Thyroid gland (tissue), 4 donors: ENCODE measurements around the gene KLF18. TPM values are rescaled to one million over a fixed set of nuclear protein-coding genes. Genes with fewer than 3 reads are reported as not detected.

ENCODE experiments used
- DNase-seq, 2 donors: peaks; one replicate each; pipeline ENCODE4 v3.0.0-alpha.2; 2019
- H3K27ac ChIP-seq, 3 donors: fragments of 200-600 bp; sonication (generic); 1 replicate in 2 of 3; 2 replicates in 1 of 3; pipeline ENCODE4 v1.5.1; 2016 to 2019; ENCODE audit warnings: mild to moderate bottlenecking in 1 of 3, moderate library complexity in 1 of 3
- H3K27me3 ChIP-seq: fragments of 200-600 bp; sonication (generic); one replicate; pipeline ENCODE4 v1.5.1; 2019
- H3K36me3 ChIP-seq, 2 donors: fragments of 200-600 bp; sonication (generic); one replicate each; pipeline ENCODE4 v1.5.1; 2016 to 2019
- H3K4me1 ChIP-seq, 2 donors: fragments of 200-600 bp; sonication (generic); one replicate each; pipeline ENCODE4 v1.5.1; 2017 to 2019
- H3K4me3 ChIP-seq, 3 donors: fragments of 200-600 bp; sonication (generic); replicated peaks in 1 of 3; 1 replicate in 2 of 3; 2 replicates in 1 of 3; pipeline ENCODE4 v1.5.1; 2016; ENCODE audit warnings: mild to moderate bottlenecking in 1 of 3
- H3K9me3 ChIP-seq: fragments of 200-600 bp; sonication (generic); one replicate; pipeline ENCODE4 v1.5.1; 2017
- POLR2A ChIP-seq, 2 donors: fragments of 450-650 bp; IDR thresholded peaks; one replicate each; pipeline ENCODE4 v1.6.1; 2017; ENCODE audit warnings: antibody characterized with exemption in 2 of 2, mild to moderate bottlenecking in 2 of 2, moderate library complexity in 1 of 2
- WGBS, 2 donors: methylation state at CpG; one replicate each; pipeline ENCODE4 v1.1.5; 2017; 5-methylcytosine and 5-hydroxymethylcytosine counted together
- intact Hi-C: fragments of 100-400 bp; cut with DNase I; formaldehyde crosslinking; loops from one replicate; pipeline ENCODE4 v1.15.1; 2023
- total RNA-seq, 4 donors: library from RNA; depleted of rRNA; stranded (reverse); fragments of >200 nt; gene quantifications; one replicate each; pipeline ENCODE4 v1.2.3, GENCODE V29; 2016
- TF ChIP-seq, protein P1 (sequence below), 6 experiments: fragments of 200-600 bp in 3 of 6; fragments of 450-650 bp in 3 of 6; sonication (generic) in 3 of 6; IDR thresholded peaks; one replicate each; pipeline ENCODE4 v1.5.1; 2016 to 2019; ENCODE audit warnings: antibody characterized with exemption in 6 of 6, mild to moderate bottlenecking in 2 of 6, inconsistent platforms in 1 of 6, moderate library complexity in 1 of 6

Gene KLF18
- total RNA-seq, 4 donors from 2014 or later, result not detected

DNA sequence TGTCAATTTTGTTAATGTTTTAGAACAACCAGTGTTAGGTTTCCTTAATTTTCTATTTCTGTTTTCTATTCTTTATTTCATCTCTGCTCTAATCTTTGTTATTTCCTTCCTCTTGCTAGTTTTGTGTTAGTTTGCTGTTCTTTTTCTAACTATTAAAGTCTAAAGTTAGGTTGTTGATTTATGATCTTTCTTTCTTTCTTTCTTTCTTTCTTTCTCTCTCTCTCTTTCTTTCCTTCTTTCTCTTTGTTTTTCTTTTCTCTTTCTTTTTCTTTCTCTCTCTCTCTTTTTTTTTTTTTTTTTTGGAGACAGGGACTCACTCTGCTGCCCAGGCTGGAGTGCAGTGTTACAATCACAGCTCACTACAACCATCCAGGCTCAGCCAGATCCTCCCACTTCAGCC is 17.4 kb upstream of the KLF18 start:
- H3K27ac ChIP-seq, result no peak overlapping the region
- no peak for TF ChIP-seq POLR2A (IDR thresholded peaks at IDR 0.05)
- TF ChIP-seq, protein P1, sequence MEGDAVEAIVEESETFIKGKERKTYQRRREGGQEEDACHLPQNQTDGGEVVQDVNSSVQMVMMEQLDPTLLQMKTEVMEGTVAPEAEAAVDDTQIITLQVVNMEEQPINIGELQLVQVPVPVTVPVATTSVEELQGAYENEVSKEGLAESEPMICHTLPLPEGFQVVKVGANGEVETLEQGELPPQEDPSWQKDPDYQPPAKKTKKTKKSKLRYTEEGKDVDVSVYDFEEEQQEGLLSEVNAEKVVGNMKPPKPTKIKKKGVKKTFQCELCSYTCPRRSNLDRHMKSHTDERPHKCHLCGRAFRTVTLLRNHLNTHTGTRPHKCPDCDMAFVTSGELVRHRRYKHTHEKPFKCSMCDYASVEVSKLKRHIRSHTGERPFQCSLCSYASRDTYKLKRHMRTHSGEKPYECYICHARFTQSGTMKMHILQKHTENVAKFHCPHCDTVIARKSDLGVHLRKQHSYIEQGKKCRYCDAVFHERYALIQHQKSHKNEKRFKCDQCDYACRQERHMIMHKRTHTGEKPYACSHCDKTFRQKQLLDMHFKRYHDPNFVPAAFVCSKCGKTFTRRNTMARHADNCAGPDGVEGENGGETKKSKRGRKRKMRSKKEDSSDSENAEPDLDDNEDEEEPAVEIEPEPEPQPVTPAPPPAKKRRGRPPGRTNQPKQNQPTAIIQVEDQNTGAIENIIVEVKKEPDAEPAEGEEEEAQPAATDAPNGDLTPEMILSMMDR (IDR thresholded peaks at IDR 0.05), result no peak
- H3K4me1 ChIP-seq, result no peaks in the 10 kb centered on the region
- intact Hi-C loops, result no loop called here
- no peaks in the 10 kb centered on the region for H3K36me3 ChIP-seq
- H3K27me3 ChIP-seq, result no peaks in the 10 kb centered on the region
- H3K9me3 ChIP-seq, result no peaks in the 10 kb centered on the region
- H3K4me3 ChIP-seq, result no peak overlapping the region
- no peak for DNase-seq

DNA sequence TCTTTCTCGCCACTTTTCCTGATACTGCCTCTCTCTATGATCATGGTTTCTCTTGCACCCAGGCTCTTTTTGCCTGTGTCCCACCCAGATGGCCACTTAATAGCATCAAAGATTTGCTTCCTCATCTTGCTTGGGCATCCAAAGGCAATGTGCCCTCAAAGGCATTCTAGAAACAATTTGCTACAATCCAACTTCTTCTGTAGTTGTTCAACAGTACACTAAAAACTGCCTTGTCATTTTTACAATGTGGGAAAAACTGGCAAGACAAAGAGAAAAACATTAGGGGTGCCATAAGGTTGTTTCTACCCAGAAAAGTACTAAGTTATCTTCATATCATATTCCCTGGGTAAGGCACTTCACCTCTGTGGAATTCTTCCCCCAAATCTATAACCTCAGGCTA is 16.5 kb upstream of the KLF18 start:
- H3K4me3 ChIP-seq, result no peak overlapping the region
- WGBS, 2 donors, result 89 to 94% methylated on average over 1 of the region's 1 CpG
- TF ChIP-seq, protein P1 (IDR thresholded peaks at IDR 0.05), result no peak
- TF ChIP-seq POLR2A (IDR thresholded peaks at IDR 0.05), result no peak
- H3K36me3 ChIP-seq, result no peaks in the 10 kb centered on the region
- H3K9me3 ChIP-seq, result no peaks in the 10 kb centered on the region
- no peaks in the 10 kb centered on the region for H3K27me3 ChIP-seq
- H3K4me1 ChIP-seq, result no peaks in the 10 kb centered on the region
- intact Hi-C loops, result no loop called here
- H3K27ac ChIP-seq, result no peak overlapping the region
- no peak for DNase-seq

DNA sequence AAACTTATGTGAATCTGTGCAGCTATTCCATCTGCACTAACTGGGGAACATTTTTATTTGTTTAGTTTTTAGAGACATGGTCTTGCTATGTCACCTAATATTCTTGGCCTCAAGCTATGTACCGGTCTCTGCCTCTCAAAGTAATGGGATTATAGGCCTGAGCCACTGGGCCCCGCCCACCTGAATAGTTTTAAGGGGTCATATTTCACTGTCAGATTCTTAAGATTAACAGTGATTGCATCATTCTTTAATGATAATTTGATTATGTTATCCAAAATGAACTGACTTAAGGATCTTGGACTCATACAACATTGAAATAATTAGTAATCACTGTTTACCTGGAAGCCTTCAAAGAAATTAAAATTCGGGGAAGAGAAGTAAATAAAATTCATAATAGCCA is 12.6 kb upstream of the KLF18 start:
- Histone ChIP-seq H3K27me3 (no peaks in the 10 kb centered on the region), H3K9me3 (no peaks in the 10 kb centered on the region), H3K36me3 (no peaks in the 10 kb centered on the region), H3K4me1 (no peaks in the 10 kb centered on the region), H3K4me3 (no peak overlapping the region), H3K27ac (no peak overlapping the region)
- WGBS, 2 donors, result 85% methylated on average over 3 of the region's 3 CpGs
- DNase-seq, result no peak
- TF ChIP-seq, protein P1 (IDR thresholded peaks at IDR 0.05), result no peak
- no peak for TF ChIP-seq POLR2A (IDR thresholded peaks at IDR 0.05)
- intact Hi-C loops, result no loop called here

DNA sequence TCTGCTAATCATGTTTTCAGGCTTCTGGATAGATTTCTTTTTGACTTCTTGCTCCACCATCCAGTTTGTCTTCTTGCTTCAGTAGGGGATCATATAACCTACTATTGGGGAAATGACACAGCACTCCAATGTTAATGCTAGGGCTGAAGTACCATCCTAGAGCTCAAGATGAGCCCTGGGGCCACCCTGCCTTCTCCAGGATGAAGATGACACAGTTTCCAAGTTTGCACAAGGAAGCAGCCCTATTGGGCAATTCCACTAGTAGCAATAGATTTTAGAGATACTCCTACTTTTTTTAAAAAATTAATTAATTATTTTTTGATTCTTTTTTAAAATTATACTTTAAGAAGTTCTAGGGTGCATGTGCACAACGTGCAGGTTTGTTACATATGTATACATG is 11.3 kb upstream of the KLF18 start:
- no peak for DNase-seq
- H3K4me3 ChIP-seq, result no peak overlapping the region
- H3K27ac ChIP-seq, result no peak overlapping the region
- no peaks in the 10 kb centered on the region for H3K9me3 ChIP-seq
- WGBS, 2 donors, result 84 to 86% methylated on average over 1 of the region's 1 CpG
- TF ChIP-seq, protein P1 (IDR thresholded peaks at IDR 0.05), result no peak
- TF ChIP-seq POLR2A (IDR thresholded peaks at IDR 0.05), result no peak
- H3K36me3 ChIP-seq, result no peaks in the 10 kb centered on the region
- H3K27me3 ChIP-seq, result no peaks in the 10 kb centered on the region
- intact Hi-C loops, result no loop called here
- H3K4me1 ChIP-seq, result no peaks in the 10 kb centered on the region

DNA sequence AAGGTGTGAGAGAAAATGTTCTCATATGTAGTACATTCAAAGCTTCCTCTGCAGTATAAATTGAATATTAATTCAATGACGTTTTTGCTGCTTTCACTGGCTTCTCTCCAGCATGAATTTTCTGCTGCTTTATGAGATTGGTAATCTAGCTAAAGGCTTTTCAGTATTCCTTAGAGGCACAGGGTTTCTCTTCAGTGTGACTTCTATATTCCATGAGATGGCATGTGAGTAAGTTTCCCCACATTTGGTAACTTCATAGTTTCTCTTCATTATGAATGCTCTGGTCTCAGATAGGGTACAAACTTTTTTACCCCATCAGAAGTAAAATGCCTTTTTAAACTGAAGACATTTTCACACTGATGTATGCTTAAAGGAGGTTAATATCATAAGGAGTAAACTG is 10.4 kb upstream of the KLF18 start:
- H3K27me3 ChIP-seq, result no peaks in the 10 kb centered on the region
- H3K36me3 ChIP-seq, result no peaks in the 10 kb centered on the region
- 52 to 57% methylated on average over 1 of the region's 1 CpG for WGBS, 2 donors
- no peak overlapping the region for H3K27ac ChIP-seq
- H3K4me1 ChIP-seq, result no peaks in the 10 kb centered on the region
- H3K9me3 ChIP-seq, result no peaks in the 10 kb centered on the region
- no peak overlapping the region for H3K4me3 ChIP-seq
- intact Hi-C loops, result no loop called here
- DNase-seq, result no peak
- TF ChIP-seq, protein P1 (IDR thresholded peaks at IDR 0.05), result no peak
- TF ChIP-seq POLR2A (IDR thresholded peaks at IDR 0.05), result no peak
